Activated T-cell treated with anti-CD3 and anti-CD28 coated beads for 1 hour (primary cell): Measurements from ENCODE around the gene MNS1.
"Not testable (repeated sequence)": the region's sequence is repeated elsewhere in the genome, so short reads cannot be mapped to it uniquely, and the experiment has no call there.

Experiments used
- DNase-seq: peaks from one replicate; pipeline ENCODE4 v3.0.0-alpha.2; 2020; ENCODE audit warnings: low read depth

The MNS1 gene

DNA sequence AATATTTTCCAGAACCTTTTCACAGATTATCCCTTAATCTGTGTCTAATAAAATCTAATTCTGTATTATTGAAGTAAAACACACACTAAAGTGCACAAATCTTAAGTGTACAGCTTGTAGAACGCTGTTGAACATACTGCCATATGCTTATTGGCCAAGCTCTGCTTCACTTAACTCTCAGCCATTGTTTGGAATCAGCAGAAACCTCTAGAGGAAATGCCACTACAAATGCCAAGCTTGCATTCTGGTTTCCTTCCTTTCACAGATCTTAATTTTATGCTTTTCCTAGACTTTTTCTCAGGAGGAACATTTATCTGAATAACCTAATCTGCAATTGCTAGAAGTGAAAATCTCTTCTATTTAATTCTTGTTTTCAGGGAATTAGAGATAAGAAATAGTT, 10.1 kb downstream of the MNS1 start:
- no peak for DNase-seq

GRCh38 chr15:56445746-56446145, 19.2 kb downstream of the MNS1 start:
- DNase-seq: no peak

GRCh38 chr15:56442354-56442753, 22.6 kb downstream of the MNS1 start:
- DNase-seq: no peak

GRCh38 chr15:56440214-56440770, 24.6 kb downstream of the MNS1 start:
- DNase-seq: no peak

GRCh38 chr15:56432304-56432703, 32.6 kb downstream of the MNS1 start:
- no peak for DNase-seq

DNA sequence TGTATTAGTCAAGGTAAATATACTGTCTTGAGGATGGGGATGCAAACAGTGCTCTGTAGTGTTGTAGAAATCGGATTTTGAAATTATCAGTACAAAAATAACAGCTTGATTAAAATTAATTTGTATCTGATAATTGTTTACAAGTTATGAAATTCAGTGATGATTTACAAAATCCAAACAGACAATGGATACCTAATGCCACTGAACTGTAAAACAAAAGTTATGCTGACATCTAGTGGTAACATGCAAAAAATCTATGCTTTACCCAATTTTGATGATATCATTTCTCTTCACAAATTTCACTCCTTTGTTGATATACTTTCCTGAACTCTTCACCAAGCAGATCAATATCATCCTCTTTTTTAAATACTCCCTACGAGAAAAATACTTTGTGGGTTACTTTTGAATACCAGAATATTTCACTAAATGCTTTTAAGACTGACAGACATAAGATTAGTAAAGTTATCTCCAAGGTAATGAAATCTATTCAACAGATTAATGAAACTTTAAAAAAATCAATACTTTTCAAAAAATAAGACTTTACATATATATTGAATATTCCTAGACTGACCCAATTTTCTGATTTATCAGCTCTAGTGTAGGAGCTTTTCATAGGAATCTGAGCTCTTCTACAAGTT, 36.0 kb downstream of the MNS1 start:
- no peak for DNase-seq

- DNase-seq: no peak
These were observed 39.0 kb downstream of the MNS1 start for GRCh38 chr15:56425976-56426375.

DNA sequence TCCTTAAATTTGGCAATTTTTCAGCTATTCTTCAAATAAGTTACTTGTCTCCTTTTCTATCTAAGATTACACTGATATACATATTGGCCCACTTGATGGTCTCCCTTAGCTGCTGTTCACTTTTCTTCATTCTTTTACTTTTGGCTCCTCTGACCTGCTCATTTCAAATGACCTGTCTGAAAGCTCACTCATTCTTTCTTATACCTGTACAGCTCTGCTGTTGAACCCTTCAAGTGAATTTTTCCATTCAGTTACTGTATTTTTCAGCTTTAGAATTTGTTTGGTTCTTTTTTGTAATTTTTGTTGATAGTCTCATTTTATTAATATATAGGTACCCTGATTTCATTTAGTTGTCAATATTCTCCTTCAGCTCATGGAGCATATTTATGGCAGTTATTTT, 39.7 kb downstream of the MNS1 start:
- no peak for DNase-seq

DNA sequence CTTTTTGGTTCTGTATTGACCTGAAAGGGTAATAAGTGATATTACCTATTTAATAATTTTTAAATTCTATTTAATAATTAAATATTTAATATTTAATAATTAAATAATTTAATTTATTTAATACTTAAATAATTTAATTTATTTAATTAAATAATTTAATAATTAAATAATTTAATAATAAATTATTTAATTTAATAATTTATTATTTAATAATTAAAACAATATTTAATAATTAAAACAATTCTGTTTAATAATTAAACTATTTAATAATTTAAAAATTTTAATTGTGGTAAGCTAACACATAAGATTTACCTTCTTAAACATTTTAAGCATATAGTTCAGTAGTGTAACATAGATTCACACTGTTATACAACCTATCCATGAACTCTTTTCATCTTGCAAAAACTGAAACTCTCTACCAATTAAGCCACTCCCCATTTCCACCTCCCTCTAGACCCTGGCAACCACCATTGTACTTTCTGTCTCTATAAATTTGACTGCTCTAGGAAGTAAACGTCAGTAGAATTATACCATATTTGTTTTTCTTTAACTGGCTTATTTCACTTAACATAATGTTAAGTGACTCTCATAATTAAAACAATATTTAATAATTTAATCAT, 51.7 kb downstream of the MNS1 start:
- not testable (repeated sequence) for DNase-seq

- no peak for DNase-seq
These were observed 53.7 kb downstream of the MNS1 start for GRCh38 chr15:56411122-56411749.

- no peak for DNase-seq
These were observed 54.2 kb downstream of the MNS1 start for GRCh38 chr15:56410721-56411120.

DNA sequence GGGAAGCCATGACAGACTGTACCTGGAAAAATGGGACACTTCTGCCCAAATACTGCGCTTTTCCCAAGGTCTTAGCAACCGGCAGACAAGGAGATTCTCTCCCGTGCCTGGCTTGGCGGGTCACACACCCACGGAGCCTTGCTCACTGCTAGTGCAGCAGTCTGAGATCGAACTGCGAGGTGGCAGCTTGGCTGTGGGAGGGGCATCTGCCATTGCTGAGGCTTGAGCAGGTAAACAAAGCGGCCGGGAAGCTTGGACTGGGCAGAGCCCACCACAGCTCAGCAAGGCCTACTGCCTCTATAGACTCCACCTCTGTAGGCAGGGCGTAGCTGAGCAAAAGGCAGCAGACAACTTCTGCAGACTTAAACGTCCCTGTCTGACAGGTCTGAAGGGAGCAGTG, 65.7 kb downstream of the MNS1 start:
- not testable (repeated sequence) for DNase-seq

GRCh38 chr15:56397325-56397724, 67.6 kb downstream of the MNS1 start:
- not testable (repeated sequence) for DNase-seq

DNA sequence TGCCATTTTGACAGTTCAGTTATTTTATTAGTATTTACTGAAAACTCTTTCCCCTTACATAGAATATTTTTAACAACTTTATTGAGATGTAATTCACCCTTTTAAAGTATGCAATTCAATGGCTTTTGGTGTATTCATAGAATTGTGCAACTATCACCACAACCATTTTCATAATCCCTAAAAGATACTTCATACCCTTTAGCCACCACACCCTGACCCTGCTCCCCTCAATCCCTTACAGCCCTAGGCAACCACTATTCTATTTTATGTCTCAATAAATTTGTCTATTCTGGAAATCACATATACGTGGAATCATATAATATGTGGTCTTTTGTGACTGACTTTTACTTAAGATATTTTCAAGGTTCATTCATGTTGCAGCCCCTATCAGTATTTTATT, 70.0 kb downstream of the MNS1 start:
- no peak for DNase-seq

GRCh38 chr15:56393277-56393676, 71.7 kb downstream of the MNS1 start:
- no peak for DNase-seq

DNA sequence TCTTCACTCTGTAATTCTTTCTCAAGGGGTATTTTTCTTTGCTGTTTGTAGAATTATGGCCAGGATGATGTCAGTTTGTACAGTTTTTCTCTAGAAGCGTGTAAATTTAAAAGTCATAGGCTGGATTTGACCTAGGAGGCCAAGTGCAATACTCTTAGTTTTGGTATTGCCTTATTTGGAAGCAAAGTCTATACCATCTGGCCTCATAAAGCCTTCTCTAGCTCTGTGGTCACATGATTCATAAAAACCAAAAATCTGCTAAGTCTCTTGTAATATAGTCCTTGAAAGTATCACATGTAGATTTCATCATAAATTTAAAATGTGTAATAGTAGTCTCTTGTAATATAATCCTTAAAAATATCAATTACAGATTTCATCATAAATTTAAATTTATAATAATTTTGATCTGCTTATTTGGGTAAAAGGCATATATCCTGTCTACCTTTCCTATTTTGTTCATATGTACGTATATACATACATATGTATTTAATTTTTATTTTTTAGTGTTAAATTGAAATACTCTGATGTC, 74.1 kb downstream of the MNS1 start:
- DNase-seq: no peak

GRCh38 chr15:56385908-56386307, 79.0 kb downstream of the MNS1 start:
- DNase-seq: no peak

GRCh38 chr15:56383010-56383409, 81.9 kb downstream of the MNS1 start:
- DNase-seq: no peak
